ENCODE data around the gene CRNN.

The CRNN gene

DNA sequence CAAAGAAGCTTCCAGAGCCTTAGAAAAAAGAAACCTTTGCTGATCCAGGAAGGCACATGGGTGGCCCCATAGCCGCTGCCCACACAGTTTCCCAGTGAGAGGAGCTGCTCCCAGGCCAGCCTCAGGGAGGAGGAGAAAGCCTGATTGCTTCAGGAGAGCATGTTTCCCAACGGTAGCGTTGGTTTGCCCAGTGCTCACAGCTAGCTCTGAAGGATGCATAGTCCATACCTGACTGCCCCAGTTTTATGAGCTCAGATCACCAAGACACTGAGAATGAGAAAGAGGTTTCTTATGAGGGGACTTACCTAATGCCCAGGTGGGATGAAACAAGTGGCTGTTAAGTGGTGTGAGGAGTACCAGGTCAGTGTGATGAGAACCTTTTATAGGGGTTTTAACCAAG lies at the start of gene CRNN:
Gene CRNN, minus strand, starts transcription at position 355 of the 400 bp plus-strand sequence. CDS start 2,030 bp downstream, outside the sequence.
- Histone ChIP-seq H3K9me3 (ENCODE audit: control insufficient read depth, insufficient read depth, low read depth, low read length) (no peaks in the 10 kb centered on the region), H3K27ac (ENCODE audit: extremely low read depth, low read depth, low read length) (no peak within 1 kb of the TSS), H3K4me1 (ENCODE audit: control insufficient read depth, insufficient read depth, low read length) (peaks cover 2% of the 10 kb centered on the region; the same call in 1 of the 2 replicates), H3K36me3 (ENCODE audit: control insufficient read depth in 2 of 2, insufficient read depth in 1 of 2, low read length in 2 of 2) (no peaks in the 10 kb centered on the region), H3K4me3 (ENCODE audit: low read depth, low read length) (no peak within 1 kb of the TSS)
- CTCF ChIA-PET = interaction anchor here (0.6 to 1.4 kb wide), 3 partner anchors 14 to 903 kb away, joined by 3 to 5 read pairs (median 4); partner anchors contain the start of gene CGN
- POLR2A ChIA-PET = no interaction called here
- TF ChIP-seq ZBTB1 (tag by site-specific recombination; IDR thresholded peaks at IDR 0.05) (no peak), KLF8 (tag by site-specific recombination; IDR thresholded peaks at IDR 0.05) (no peak), EGR2 (tag by site-specific recombination; IDR thresholded peaks at IDR 0.05; ENCODE audit: low read depth) (no peak)
- TF ChIP-seq, protein P1, sequence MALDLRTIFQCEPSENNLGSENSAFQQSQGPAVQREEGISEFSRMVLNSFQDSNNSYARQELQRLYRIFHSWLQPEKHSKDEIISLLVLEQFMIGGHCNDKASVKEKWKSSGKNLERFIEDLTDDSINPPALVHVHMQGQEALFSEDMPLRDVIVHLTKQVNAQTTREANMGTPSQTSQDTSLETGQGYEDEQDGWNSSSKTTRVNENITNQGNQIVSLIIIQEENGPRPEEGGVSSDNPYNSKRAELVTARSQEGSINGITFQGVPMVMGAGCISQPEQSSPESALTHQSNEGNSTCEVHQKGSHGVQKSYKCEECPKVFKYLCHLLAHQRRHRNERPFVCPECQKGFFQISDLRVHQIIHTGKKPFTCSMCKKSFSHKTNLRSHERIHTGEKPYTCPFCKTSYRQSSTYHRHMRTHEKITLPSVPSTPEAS (tag by site-specific recombination; IDR thresholded peaks at IDR 0.05) = no peak
- TF ChIP-seq, protein P2, sequence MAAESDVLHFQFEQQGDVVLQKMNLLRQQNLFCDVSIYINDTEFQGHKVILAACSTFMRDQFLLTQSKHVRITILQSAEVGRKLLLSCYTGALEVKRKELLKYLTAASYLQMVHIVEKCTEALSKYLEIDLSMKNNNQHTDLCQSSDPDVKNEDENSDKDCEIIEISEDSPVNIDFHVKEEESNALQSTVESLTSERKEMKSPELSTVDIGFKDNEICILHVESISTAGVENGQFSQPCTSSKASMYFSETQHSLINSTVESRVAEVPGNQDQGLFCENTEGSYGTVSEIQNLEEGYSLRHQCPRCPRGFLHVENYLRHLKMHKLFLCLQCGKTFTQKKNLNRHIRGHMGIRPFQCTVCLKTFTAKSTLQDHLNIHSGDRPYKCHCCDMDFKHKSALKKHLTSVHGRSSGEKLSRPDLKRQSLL (tag by site-specific recombination; IDR thresholded peaks at IDR 0.05) = no peak

DNA sequence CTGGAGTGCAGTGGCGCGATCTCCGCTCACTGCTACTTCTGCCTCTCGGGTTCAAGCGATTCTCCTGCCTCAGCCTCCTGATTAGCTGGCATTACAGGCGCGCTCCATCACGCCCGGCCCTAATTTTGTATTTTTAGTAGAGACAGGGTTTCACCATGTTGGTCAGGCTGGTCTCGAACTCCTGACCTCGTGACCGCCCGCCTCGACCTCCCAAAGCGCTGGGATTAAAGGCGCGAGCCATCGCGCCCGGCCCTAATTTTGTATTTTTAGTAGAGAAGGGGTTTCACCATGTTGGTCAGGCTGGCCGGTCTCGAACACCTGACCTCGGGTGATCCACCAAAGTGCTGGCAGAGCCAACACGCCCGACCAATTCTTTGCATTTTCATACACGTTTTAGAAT lies 48.6 kb upstream of the CRNN start:
- Histone ChIP-seq H3K4me1 (ENCODE audit: control insufficient read depth, insufficient read depth, low read length) (no peaks in the 10 kb centered on the region), H3K4me3 (ENCODE audit: low read depth, low read length) (no peak overlapping the region), H3K27ac (ENCODE audit: extremely low read depth, low read depth, low read length) (no peak overlapping the region), H3K9me3 (ENCODE audit: control insufficient read depth, insufficient read depth, low read depth, low read length) (no peaks in the 10 kb centered on the region), H3K36me3 (ENCODE audit: control insufficient read depth in 2 of 2, insufficient read depth in 1 of 2, low read length in 2 of 2) (no peaks in the 10 kb centered on the region)
- POLR2A ChIA-PET = no interaction called here
- TF ChIP-seq ZBTB17 (tag by site-specific recombination; IDR thresholded peaks at IDR 0.05) (no peak), ZFP41 (tag by site-specific recombination; IDR thresholded peaks at IDR 0.05; ENCODE audit: borderline replicate concordance) (no peak), ZNF423 (tag by site-specific recombination; IDR thresholded peaks at IDR 0.05) (no peak), ZNF132 (tag by site-specific recombination; IDR thresholded peaks at IDR 0.05; ENCODE audit: borderline replicate concordance) (no peak), ZNF677 (tag by site-specific recombination; IDR thresholded peaks at IDR 0.05) (no peak), ZNF24 (tag by site-specific recombination; IDR thresholded peaks at IDR 0.05) (no peak)
- TF ChIP-seq, protein P3, sequence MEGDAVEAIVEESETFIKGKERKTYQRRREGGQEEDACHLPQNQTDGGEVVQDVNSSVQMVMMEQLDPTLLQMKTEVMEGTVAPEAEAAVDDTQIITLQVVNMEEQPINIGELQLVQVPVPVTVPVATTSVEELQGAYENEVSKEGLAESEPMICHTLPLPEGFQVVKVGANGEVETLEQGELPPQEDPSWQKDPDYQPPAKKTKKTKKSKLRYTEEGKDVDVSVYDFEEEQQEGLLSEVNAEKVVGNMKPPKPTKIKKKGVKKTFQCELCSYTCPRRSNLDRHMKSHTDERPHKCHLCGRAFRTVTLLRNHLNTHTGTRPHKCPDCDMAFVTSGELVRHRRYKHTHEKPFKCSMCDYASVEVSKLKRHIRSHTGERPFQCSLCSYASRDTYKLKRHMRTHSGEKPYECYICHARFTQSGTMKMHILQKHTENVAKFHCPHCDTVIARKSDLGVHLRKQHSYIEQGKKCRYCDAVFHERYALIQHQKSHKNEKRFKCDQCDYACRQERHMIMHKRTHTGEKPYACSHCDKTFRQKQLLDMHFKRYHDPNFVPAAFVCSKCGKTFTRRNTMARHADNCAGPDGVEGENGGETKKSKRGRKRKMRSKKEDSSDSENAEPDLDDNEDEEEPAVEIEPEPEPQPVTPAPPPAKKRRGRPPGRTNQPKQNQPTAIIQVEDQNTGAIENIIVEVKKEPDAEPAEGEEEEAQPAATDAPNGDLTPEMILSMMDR (tag by site-specific recombination; IDR thresholded peaks at IDR 0.05) = no peak
- CTCF ChIA-PET = interaction anchor here (0.7 to 1.2 kb wide), 5 partner anchors 14 to 320 kb away, joined by 3 to 8 read pairs (median 3); no protein-coding TSS in a partner anchor

- POLR2A ChIA-PET = no interaction called here
- TF ChIP-seq ZNF660 (tag by site-specific recombination; IDR thresholded peaks at IDR 0.05) (peak; percentile 60; the same call in 1 of the 2 replicates), ZNF654 (tag by site-specific recombination; IDR thresholded peaks at IDR 0.05; ENCODE audit: low read depth) (peak; percentile 31), TSHZ1 (tag by site-specific recombination; IDR thresholded peaks at IDR 0.05; ENCODE audit: borderline replicate concordance) (no peak)
Measured at GRCh38 chr1:152461544-152461943, 47.5 kb upstream of the CRNN start.

More at GRCh38 chr1:152461544-152461943, 47.5 kb upstream of the CRNN start:
- H3K36me3 ChIP-seq (ENCODE audit: control insufficient read depth in 2 of 2, insufficient read depth in 1 of 2, low read length in 2 of 2) = no peaks in the 10 kb centered on the region
- H3K4me1 ChIP-seq (ENCODE audit: control insufficient read depth, insufficient read depth, low read length) = no peaks in the 10 kb centered on the region
- no peak overlapping the region for H3K27ac ChIP-seq (ENCODE audit: extremely low read depth, low read depth, low read length)
- CTCF ChIA-PET = interaction anchor here (0.6 to 1.5 kb wide), 10 partner anchors 13 to 1767 kb away, joined by 3 to 10 read pairs (median 4); no protein-coding TSS in a partner anchor
- H3K9me3 ChIP-seq (ENCODE audit: control insufficient read depth, insufficient read depth, low read depth, low read length) = no peaks in the 10 kb centered on the region
- H3K4me3 ChIP-seq (ENCODE audit: low read depth, low read length) = no peak overlapping the region
